HG02973 (cell line): ENCODE data around the gene ACVR1B.

ENCODE experiments used
- ATAC-seq: cut with Tn5 transposase; IDR thresholded peaks from one replicate; pipeline ENCODE4 v1.9.1; 2021; ENCODE audit warnings: moderate library complexity; ENCODE audit not compliant: unreplicated experiment

ACVR1B gene

GRCh38 chr12:52019113-52019770, 67.7 kb downstream of the ACVR1B start:
- no peak for ATAC-seq

DNA sequence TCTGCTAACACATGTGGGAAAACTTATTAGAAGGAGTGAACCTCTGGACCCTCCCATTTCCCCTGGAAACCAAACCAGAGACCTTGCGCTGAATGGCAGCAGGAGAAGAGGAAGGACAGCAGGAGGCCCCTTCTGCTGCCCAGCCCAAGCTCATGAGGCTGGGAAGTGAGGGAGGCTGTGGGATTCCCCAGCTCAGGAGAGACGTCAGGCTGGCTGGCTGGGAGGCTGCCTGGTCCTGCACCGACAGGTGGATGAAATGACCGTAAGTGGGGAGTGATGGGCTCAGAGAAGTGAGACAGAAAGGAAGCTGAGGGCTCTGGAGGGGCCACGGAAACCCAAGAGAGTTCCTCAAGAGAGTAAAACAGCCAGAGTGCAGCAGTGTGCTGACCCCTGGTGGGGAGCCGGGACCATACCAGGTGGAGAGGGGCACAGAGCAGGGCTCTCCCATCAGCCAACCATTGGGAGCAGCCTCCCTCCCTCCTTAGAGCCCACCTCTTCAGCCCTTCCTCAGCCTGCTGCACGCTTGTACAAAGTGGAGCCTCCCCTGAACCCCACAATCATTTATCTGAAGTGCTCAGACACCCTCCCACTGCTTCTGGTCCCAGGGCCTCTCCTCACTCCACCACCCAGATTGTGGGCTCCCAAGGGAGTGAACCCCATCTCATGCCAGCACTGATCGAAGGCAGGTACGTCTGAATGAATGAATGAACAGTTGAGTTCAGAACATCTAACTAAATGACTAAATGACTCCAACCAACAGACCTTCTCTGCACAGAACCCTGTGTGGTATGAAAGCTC, 69.2 kb downstream of the ACVR1B start:
- ATAC-seq: no peak

DNA sequence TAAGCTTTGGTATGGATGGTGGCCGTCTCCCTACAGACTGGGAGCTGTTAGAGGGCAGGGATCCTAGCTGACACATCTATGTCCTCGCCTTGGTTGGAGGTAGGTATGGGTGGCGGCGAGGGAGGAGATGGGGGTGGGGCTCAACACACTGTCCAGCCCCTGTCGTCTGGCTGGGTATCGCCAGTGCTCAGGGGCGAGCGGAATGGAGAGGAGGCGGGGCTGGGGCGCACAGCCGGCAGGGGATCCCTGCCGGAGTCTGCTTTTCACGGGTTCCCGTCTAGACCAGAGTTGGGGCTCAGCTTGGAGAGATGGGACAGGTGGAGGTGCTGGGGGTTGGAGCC, 71.3 kb downstream of the ACVR1B start:
- ATAC-seq: no peak

DNA sequence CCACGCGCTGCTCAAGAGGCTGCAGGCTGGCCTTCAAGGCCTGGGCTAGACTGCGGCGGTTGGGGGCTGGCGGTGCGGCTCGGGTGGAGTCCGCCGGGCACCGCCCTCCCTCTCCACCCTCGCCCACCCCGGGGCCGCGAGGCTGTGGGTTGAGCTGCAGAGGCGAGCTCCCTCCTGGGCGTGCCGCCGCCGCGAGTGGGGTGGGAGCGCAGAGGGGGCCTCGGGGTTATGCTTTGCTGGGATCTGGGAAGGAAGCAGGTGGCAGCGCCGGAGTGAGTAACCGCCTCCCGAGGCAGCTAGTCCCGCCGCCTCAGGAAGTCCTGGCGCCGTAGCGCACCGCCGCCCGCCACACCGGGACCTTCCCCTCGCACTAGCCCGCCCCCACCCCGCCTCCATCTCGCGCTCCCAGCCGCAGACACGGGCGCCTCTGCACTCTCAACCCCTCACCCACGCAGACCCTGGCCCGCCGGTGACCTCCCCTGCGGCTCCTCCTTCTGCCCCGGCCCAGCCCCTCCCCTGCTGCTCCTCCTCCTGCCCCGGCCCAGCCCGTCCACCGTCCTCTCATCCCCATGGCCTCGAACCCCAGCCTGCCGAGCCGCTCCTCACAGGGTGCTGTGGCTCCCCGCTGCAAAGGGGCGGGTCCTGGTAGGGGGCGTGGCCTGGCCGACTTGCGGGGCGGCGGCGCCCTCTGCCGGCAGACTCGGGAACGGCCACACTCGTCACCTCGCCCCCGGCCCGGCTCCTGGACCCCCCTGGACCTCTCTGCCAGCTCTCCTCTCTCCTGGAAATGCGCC, 71.9 kb downstream of the ACVR1B start:
- peak; percentile 49 for ATAC-seq

DNA sequence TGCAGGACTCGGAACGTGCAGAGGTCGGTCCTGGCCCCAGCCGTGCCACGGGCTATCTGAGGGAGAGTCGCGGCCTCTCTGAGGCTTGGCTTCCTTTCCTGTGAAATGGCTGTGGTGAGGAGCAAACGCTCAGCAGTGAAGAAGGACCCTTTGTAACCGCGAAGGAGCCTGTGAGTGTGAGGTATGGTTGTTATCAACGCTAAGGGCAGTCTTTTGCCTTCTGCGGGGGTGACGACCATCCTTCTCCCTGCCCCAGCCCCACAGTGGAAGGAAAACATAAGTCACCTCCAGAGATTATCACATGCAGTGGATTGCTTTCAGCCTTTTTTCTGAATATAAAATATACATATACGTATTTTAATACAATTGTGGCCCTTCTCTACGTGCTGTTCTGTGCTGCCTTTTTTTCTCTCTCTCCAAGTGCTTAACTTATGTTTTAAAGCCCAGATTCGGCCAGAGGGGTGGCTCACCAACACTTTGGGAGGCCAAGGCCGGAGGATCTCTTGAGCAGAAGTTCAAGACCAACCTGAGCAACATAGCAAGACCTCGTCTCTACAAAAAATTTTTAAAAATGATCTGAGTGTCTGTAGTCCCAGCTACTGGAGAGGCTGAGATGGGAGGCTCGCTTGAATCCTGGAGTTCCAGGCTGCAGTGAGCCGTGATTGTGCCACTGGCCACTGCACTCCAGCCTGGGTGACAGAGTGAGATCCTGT, 72.6 kb downstream of the ACVR1B start:
- ATAC-seq: no peak

GRCh38 chr12:52024845-52025230, 73.3 kb downstream of the ACVR1B start:
- ATAC-seq: no peak

GRCh38 chr12:52026263-52026662, 74.8 kb downstream of the ACVR1B start:
- no peak for ATAC-seq

DNA sequence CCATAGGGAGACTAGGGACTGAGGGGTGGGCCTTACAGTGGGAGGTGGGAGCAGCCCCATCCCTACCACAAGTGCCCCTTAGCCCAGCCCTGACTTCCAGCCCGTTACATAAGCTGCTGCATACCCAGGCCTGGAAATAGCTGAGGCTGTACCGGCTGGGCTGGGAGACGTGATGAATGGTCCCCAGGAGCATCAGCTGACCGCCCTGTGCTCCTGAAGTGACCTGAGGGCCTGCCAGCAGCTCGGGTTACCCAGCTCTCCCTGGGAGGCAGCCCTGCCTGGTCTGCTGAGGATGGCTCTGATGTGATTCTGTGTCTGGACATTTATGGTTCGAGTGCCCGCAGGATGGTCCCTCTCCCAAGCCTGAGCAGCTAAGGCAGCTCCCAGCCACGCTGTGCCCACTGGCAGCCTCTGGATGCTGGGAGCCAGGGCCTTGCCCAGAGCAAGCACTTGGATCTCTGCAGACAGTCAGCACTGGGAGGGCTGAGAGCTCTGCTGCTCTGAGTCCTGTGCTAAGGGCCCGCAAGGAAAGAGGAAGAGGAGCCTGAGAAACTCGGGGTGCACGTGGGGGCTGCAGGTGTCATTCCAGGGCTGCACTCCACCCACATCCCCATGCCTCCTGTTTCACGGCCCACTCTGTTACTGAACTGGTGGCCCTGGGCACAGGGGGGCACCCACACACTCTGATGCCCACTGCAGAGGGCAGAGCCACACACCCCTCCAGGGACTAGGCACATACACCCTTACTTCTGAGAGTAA, 75.8 kb downstream of the ACVR1B start:
- ATAC-seq: no peak

DNA sequence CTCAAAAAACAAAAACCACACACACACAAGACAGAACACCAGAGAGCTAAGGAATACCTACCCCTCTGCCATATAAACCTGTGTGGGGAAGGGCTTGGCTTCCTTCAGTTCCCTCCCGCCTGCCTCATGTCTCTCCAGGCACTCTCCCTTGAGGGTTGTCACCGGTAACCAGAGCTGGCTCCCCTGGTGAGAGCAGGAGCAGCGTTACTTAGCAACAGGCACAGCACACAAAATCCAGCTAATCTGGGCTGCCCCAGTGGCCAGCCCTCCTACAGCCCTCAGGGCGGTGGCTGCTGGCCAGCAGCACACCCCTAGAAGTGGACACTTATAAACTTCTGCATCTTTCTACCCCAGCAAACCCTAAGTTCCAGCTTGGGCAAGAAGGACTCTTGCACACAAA, 78.2 kb downstream of the ACVR1B start:
- ATAC-seq: no peak

GRCh38 chr12:52032446-52032803, 80.9 kb downstream of the ACVR1B start:
- ATAC-seq: no peak

DNA sequence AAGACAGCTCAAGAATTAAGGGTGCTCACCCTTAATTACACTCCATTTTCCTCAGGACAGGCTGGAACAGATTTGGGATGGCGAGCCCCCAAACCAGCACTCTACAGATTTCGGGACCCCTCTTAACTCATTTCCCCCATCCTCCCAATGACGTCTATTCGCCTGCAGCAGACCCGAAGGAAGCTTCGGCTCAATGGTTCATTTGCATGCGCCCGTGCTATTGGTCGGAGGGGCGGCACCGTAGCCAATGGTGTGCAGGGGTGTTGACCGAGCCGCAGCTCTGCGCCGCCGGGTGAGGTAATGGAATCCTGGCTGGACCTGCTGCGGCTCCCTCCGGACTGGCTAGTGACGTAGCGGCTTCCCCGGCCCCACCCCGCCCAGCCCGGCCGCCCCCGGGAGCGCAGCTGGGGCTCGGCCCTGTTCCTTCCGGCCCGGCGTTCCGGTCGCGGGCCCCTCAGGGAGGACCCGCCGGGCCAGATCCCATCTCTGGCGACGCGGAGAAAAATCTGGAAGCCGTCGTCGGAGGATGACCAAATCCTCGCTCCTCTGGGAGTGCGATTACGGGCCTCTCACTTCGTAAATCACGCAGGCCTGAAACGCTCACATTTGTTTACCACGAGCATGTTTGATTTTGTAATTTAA, 81.4 kb downstream of the ACVR1B start:
- ATAC-seq: peak; percentile 84

GRCh38 chr12:52033446-52034140, 82.1 kb downstream of the ACVR1B start:
- ATAC-seq: no peak

DNA sequence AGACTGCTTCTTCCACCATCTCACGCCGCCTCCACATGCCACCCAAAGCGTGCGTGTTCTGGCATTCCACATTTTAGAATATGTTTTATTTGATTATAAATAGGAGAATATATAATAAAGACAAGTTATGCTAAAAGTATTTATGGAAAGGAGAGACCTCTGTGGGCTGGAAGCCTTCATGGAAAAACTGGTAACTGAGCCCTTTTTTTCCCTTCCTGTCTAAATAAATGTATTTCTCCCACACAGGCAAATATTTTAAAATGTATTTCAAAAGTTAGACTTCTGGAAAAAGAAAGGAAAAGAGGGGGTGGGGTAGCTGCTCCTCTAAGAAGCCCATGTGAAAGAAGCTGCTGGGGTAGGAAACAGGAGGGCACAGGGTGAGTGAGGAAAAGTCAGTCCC, 83.7 kb downstream of the ACVR1B start:
- ATAC-seq: no peak

DNA sequence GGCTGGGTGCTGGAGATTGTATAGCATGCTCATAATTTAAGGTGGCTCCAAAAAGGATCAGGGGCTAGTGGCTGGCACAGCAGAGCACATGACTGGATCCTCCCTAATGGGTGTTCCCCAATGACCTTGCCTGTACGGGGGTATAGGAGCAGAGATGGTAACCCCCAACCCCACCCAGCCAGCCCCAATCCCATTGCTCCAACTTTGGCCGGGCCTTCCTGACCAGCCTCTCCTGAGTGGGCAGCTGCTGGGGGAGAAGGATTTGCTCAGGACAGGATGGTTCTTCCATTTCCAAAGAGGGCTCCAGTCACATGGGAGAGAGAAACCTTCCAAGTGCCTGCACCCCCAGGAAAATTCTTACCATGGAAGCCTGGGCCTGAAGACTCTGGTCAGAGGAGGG, 84.4 kb downstream of the ACVR1B start:
- no peak for ATAC-seq

DNA sequence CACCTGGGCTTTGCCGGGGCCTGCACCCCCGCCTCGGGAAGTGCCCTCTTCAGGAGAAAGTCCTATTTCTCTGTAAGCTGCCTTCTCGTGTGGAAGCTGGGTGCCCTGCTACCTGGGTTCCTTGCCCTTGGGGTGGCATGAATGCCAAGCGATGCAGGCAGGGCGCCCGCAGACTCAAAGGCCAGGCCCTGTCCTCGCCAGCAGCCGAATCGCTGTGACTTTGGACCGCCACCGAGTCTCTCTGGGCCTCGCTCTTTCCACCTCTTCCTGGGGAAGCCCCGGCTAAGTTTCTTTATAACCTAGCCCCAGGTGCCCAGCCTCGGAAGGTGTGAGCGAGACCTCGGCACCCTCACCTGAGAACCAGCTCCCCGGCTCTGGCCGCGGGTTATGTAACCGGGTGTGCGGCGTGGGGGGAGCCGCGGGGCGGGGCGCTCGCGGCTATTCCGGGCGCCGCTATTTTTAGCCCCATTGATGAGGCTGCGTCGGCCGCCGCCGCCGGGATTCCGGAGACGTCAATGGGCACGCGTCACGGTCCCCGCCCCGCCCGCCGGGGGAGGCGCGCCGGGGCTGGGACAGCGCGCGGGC, 85.2 kb downstream of the ACVR1B start:
- peak; percentile 36 for ATAC-seq

GRCh38 chr12:52037248-52037861, 85.9 kb downstream of the ACVR1B start:
- no peak for ATAC-seq

DNA sequence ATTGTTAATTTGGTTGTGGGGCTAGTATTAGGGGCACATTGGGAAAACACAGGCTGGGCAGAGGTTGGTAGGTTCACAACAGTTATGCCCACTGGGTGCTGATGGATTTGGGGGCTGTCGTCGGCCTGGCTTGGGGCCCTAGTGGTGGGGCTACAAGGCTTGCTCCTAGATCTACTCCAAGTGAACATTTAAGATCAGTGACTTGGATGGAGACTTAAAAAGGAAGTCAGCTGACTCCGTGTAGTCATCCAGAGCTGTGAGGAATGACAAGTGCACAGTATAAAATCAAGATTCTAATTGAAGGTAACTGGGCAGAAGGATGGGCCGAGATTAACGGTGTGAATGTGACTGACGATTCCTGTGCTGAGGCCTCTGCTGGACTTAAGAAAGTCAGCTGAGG, 86.9 kb downstream of the ACVR1B start:
- ATAC-seq: no peak

- no peak for ATAC-seq
Measured at GRCh38 chr12:52041035-52041434, 89.5 kb downstream of the ACVR1B start.

- no peak for ATAC-seq
Measured at GRCh38 chr12:52041695-52042123, 90.2 kb downstream of the ACVR1B start.
